IMR-90 (cell line): ENCODE measurements around the gene SPHK1. TPM values are rescaled to one million over a fixed set of nuclear protein-coding genes. Genes with fewer than 3 reads are reported as not detected.

Experiments used
- ATAC-seq: fragments of 200-7000 bp; cut with Tn5 transposase; 2 replicates; pipeline ENCODE4 v1.9.1; 2020; ENCODE audit warnings: low read depth, mild to moderate bottlenecking, moderate library complexity
- BruUV-seq: library from RNA; stranded (reverse); fragments of 400-500 nt; replicated peaks from 2 replicates; lab custom pipeline; 2021; lab: Mats Ljungman, UMichigan
- CTCF ChIA-PET: fragments of 300-600 bp; formaldehyde crosslinking; extraction: SDS; loops from one replicate; lab custom pipeline; 2021; ENCODE audit warnings: antibody characterized with exemption; lab: Yijun Ruan, JAX
- POLR2A ChIA-PET: fragments of 300-600 bp; sonication (Branson Sonifier 250); formaldehyde crosslinking; loops from one replicate; lab custom pipeline; 2022; ENCODE audit warnings: antibody characterized with exemption; ENCODE audit not compliant: unreplicated experiment; lab: Charles Lee
- DNase-seq: peaks from one replicate; pipeline ENCODE4 v3.0.0; 2013
- H2AFZ ChIP-seq: replicated peaks from 2 replicates; pipeline ENCODE3; 2013; ENCODE audit warnings: low read length, mild to moderate bottlenecking; ENCODE audit not compliant: poor library complexity
- H2AK5ac ChIP-seq: 2 replicates; pipeline ENCODE4 v1.6.1; 2013; ENCODE audit warnings: low read depth, low read length, inconsistent platforms
- H2AK9ac ChIP-seq: replicated peaks from 2 replicates; pipeline ENCODE3; 2013; ENCODE audit warnings: mild to moderate bottlenecking, low read depth, low read length, moderate library complexity; ENCODE audit not compliant: poor library complexity
- H2BK120ac ChIP-seq: 2 replicates; pipeline ENCODE4 v1.6.1; 2013; ENCODE audit warnings: low read depth, low read length, inconsistent platforms
- H2BK15ac ChIP-seq: 3 replicates; pipeline ENCODE4 v1.6.1; 2013; ENCODE audit warnings: low read depth, low read length, inconsistent platforms
- H2BK20ac ChIP-seq: 2 replicates; pipeline ENCODE4 v1.6.1; 2013; ENCODE audit warnings: low read depth, mild to moderate bottlenecking, inconsistent platforms, low read length, moderate library complexity
- H2BK5ac ChIP-seq: 2 replicates; pipeline ENCODE4 v1.6.1; 2013; ENCODE audit warnings: mild to moderate bottlenecking, low read depth, low read length, inconsistent platforms; ENCODE audit not compliant: poor library complexity, severe bottlenecking
- H3K14ac ChIP-seq: replicated peaks from 2 replicates; pipeline ENCODE4 v1.6.1; 2013; ENCODE audit warnings: low read depth, low read length, inconsistent platforms
- H3K18ac ChIP-seq: 2 replicates; pipeline ENCODE4 v1.6.1; 2013; ENCODE audit warnings: low read depth, low read length, control low read depth
- H3K23ac ChIP-seq: 2 replicates; pipeline ENCODE4 v1.6.1; 2013; ENCODE audit warnings: low read depth, low read length, inconsistent platforms
- H3K27ac ChIP-seq: 2 replicates; pipeline ENCODE4 v1.5.1; 2013; ENCODE audit warnings: mild to moderate bottlenecking, control low read depth, low read length; ENCODE audit not compliant: insufficient read depth
- H3K27me3 ChIP-seq: 2 replicates; pipeline ENCODE4 v1.6.1; 2013; ENCODE audit warnings: low read length; ENCODE audit not compliant: control insufficient read depth, insufficient read depth
- H3K36me3 ChIP-seq: 2 replicates; pipeline ENCODE4 v1.6.1; 2013; ENCODE audit warnings: low read length, mixed read lengths; ENCODE audit not compliant: control insufficient read depth, insufficient read depth
- H3K4ac ChIP-seq: 2 replicates; pipeline ENCODE4 v1.6.1; 2013; ENCODE audit warnings: low read depth, low read length, inconsistent platforms
- H3K4me1 ChIP-seq: 2 replicates; pipeline ENCODE4 v1.6.1; 2013; ENCODE audit warnings: low read length, mixed read lengths; ENCODE audit not compliant: control insufficient read depth, insufficient read depth
- H3K4me2 ChIP-seq: 2 replicates; pipeline ENCODE4 v1.6.1; 2013; ENCODE audit warnings: low read depth, mild to moderate bottlenecking, control low read depth, low read length, moderate library complexity
- H3K4me3 ChIP-seq: 2 replicates; pipeline ENCODE4 v1.5.1; 2013; ENCODE audit warnings: low read depth, mild to moderate bottlenecking, control low read depth, low read length, moderate library complexity; ENCODE audit not compliant: insufficient read depth
- H3K56ac ChIP-seq: 2 replicates; pipeline ENCODE4 v1.6.1; 2013; ENCODE audit warnings: low read length, inconsistent platforms; ENCODE audit not compliant: insufficient read depth; ENCODE audit errors: extremely low read depth
- H3K79me1 ChIP-seq, 2 experiments: 2 replicates each; pipeline ENCODE4 v1.6.1; 2013; ENCODE audit warnings: low read length in 2 of 2, inconsistent platforms in 1 of 2, low read depth in 1 of 2
- H3K9ac ChIP-seq: 2 replicates; pipeline ENCODE4 v1.6.1; 2013; ENCODE audit warnings: low read depth, low read length, control low read depth
- H3K9me1 ChIP-seq: 2 replicates; pipeline ENCODE4 v1.6.1; 2013; ENCODE audit warnings: low read length, inconsistent platforms; ENCODE audit not compliant: insufficient read depth
- H3K9me3 ChIP-seq: 2 replicates; pipeline ENCODE4 v1.6.1; 2013; ENCODE audit warnings: low read length; ENCODE audit not compliant: control insufficient read depth, insufficient read depth
- H4K20me1 ChIP-seq: 2 replicates; pipeline ENCODE4 v1.6.1; 2013; ENCODE audit warnings: low read length, inconsistent platforms; ENCODE audit not compliant: insufficient read depth
- H4K5ac ChIP-seq: 2 replicates; pipeline ENCODE4 v1.6.1; 2013; ENCODE audit warnings: mild to moderate bottlenecking, low read depth, low read length, control low read depth
- H4K8ac ChIP-seq, 2 experiments: 2 replicates each; pipeline ENCODE4 v1.6.1; 2013; ENCODE audit warnings: low read depth in 2 of 2, low read length in 2 of 2, control low read depth in 1 of 2, inconsistent platforms in 1 of 2
- H4K91ac ChIP-seq: 2 replicates; pipeline ENCODE4 v1.6.1; 2013; ENCODE audit warnings: low read depth, low read length, inconsistent platforms; ENCODE audit not compliant: insufficient read depth
- BHLHE40 ChIP-seq: fragments of 150-350 bp; IDR thresholded peaks from 2 replicates; pipeline ENCODE4 v1.6.1; 2016; ENCODE audit warnings: mild to moderate bottlenecking, low read depth, low read length
- CEBPB ChIP-seq: IDR thresholded peaks from 2 replicates; pipeline ENCODE4 v1.6.1; 2012; ENCODE audit warnings: low read depth, low read length, improper control_type of control experiment
- CHD1 ChIP-seq: IDR thresholded peaks from 2 replicates; pipeline ENCODE4 v1.6.1; 2012; ENCODE audit warnings: low read depth, low read length, improper control_type of control experiment
- FOS ChIP-seq: fragments of 150-350 bp; IDR thresholded peaks from 2 replicates; pipeline ENCODE4 v1.6.1; 2016; ENCODE audit warnings: low read depth, low read length
- MAFK ChIP-seq: IDR thresholded peaks from 2 replicates; pipeline ENCODE4 v1.6.1; 2012; ENCODE audit warnings: low read depth, low read length, improper control_type of control experiment
- MXI1 ChIP-seq: IDR thresholded peaks from 2 replicates; pipeline ENCODE4 v1.6.1; 2012; ENCODE audit warnings: low read depth, mild to moderate bottlenecking, low read length, moderate library complexity, borderline replicate concordance
- NFE2L2 ChIP-seq: fragments of 150-350 bp; IDR thresholded peaks from 2 replicates; pipeline ENCODE4 v1.6.1; 2016; ENCODE audit warnings: low read depth, mild to moderate bottlenecking, low read length
- POLR2A ChIP-seq: IDR thresholded peaks from 2 replicates; pipeline ENCODE4 v1.6.1; 2012; ENCODE audit warnings: mild to moderate bottlenecking, low read depth, low read length
- RAD21 ChIP-seq: IDR thresholded peaks from 2 replicates; pipeline ENCODE4 v1.6.1; 2012; ENCODE audit warnings: low read length, improper control_type of control experiment
- RCOR1 ChIP-seq: IDR thresholded peaks from 2 replicates; pipeline ENCODE4 v1.6.1; 2012; ENCODE audit warnings: mild to moderate bottlenecking, low read length, improper control_type of control experiment; ENCODE audit not compliant: insufficient replicate concordance
- SMC3 ChIP-seq: fragments of 150-350 bp; IDR thresholded peaks from 2 replicates; pipeline ENCODE4 v1.6.1; 2016; ENCODE audit warnings: low read depth, mild to moderate bottlenecking, antibody characterized with exemption, low read length, moderate library complexity
- WGBS, 2 experiments: methylation state at CpG; one replicate each; pipeline versions ENCODE4 v1.1.5 to v1.1.7; 2013; ENCODE audit warnings: missing lambda C conversion rate in 2 of 2; ENCODE audit not compliant: insufficient read length in 1 of 2; ENCODE audit errors: extremely low coverage in 2 of 2; 5-methylcytosine and 5-hydroxymethylcytosine counted together
- dilution Hi-C: fragments of 300-500 bp; cut with HindIII; formaldehyde crosslinking; loops from one replicate; pipeline ENCODE4 v1.14.3; 2018; ENCODE audit warnings: low sequenced_read_pairs; ENCODE audit not compliant: unreplicated experiment
- in situ Hi-C: fragments of 300-500 bp; cut with MboI; formaldehyde crosslinking; loops from 3 replicates; pipeline ENCODE4 v1.14.3; 2019; ENCODE audit warnings: low sequenced_read_pairs, inconsistent platforms, mixed read lengths
- intact Hi-C: fragments of 100-400 bp; cut with micrococcal nuclease; formaldehyde crosslinking; loops from 2 replicates; pipeline ENCODE4 v1.10.0; 2022
- polyA plus RNA-seq, 3 experiments: library from polyadenylated mRNA; depleted of rRNA; stranded (reverse); fragments of >200 nt; gene quantifications; 2 replicates each; pipeline ENCODE4 v1.2.3, GENCODE V29; 2012; ENCODE audit warnings: low replicate concordance in 1 of 3
- total RNA-seq: library from RNA; depleted of rRNA; stranded (reverse); fragments of >200 nt; gene quantifications from 2 replicates; pipeline ENCODE4 v1.2.3, GENCODE V29; 2012
- TF ChIP-seq, protein P1 (sequence below): fragments of 150-350 bp; IDR thresholded peaks from 2 replicates; pipeline ENCODE4 v1.6.1; 2017; ENCODE audit warnings: mild to moderate bottlenecking, antibody characterized with exemption, low read length, low read depth
- TF ChIP-seq, protein P2 (sequence below): fragments of 150-350 bp; IDR thresholded peaks from 2 replicates; pipeline ENCODE4 v1.6.1; 2016; ENCODE audit warnings: low read depth, mild to moderate bottlenecking, low read length, moderate library complexity, borderline replicate concordance
- TF ChIP-seq, protein P3 (sequence below): conservative IDR thresholded peaks from 2 replicates; pipeline ENCODE4 v1.5.1; 2012; ENCODE audit warnings: mild to moderate bottlenecking, low read depth, low read length, improper control_type of control experiment

SPHK1 gene
- total and polyA plus RNA-seq, 2 of the 4 experiments (the other 2 are of a cell fraction): 44.4 to 82.7 TPM

DNA sequence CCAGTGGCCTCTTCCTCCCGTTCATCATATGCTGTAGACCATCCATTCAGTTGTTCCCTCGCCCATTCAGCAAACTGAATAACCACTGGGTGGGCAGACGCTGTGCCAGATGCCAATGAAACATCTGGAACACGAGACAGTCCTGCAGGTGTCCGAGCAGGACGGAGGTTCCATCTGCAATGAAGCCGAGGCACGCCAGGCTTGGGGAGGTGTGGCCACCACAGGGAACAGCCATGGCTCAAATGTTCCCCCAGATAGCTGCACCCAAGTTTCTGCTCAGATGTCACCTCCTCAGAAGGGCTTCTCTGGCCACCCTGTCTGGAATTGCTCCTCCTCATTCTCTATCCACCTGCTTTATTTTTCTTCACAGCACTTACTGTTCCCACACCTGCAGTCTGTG is 38.0 kb downstream of the SPHK1 start (continued):
- TF ChIP-seq RCOR1 (no peak), MAFK (no peak), SMC3 (no peak), RAD21 (no peak), CHD1 (no peak), POLR2A (no peak)

DNA sequence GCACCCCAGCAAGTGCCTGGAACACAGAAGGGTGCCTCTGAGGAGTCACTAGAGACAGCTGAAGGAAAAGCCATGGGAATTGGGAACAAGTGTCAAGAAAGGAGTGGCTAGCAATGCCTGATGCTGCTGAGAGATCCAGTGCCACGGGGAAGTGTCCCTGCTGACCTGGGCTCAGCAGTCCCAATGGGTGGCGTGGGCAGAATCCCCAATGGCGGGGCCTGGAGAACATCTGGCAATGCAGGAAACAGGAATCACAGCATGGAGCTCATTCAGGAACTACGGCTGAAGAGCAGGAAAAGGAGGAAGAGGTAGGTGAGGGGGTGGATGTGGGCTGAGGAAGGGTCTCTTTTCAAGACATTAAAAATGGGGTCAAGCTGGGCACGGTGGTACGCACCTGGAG is 38.5 kb downstream of the SPHK1 start:
- Histone ChIP-seq H3K36me3 (peaks cover 7% of the 10 kb centered on the region; the same call in 1 of the 2 replicates), H3K18ac (no peak overlapping the region), H3K27me3 (no peaks in the 10 kb centered on the region), H2BK15ac (no peak overlapping the region), H3K4me2 (no peak overlapping the region), H3K4me1 (peaks cover 12% of the 10 kb centered on the region), H2AK9ac (peak overlapping the region; percentile 63), H2AFZ (no peak overlapping the region), H3K9ac (no peak overlapping the region), H2BK120ac (no peak overlapping the region), H3K23ac (no peak overlapping the region; the same call in 1 of the 2 replicates), H3K27ac (no peak overlapping the region), H3K9me1 (peaks cover 27% of the 10 kb centered on the region), H4K20me1 (peaks cover 70% of the 10 kb centered on the region), H2BK5ac (no peak overlapping the region), H3K4me3 (no peak overlapping the region), H2BK20ac (no peak overlapping the region), H3K56ac (no peak overlapping the region), H4K91ac (no peak overlapping the region), H2AK5ac (no peak overlapping the region; the same call in 1 of the 2 replicates), H4K5ac (no peak overlapping the region), H3K9me3 (no peaks in the 10 kb centered on the region), H4K8ac (no peak overlapping the region), H3K79me1 (peaks cover 35 to 79% of the 10 kb centered on the region in 2 experiments), H3K14ac (no peak overlapping the region), H3K4ac (no peak overlapping the region)
- CTCF ChIA-PET: no interaction called here
- BruUV-seq: no TSS peak
- dilution Hi-C loops: no loop called here
- ATAC-seq (no peak), DNase-seq (no peak)
- POLR2A ChIA-PET: no interaction called here
- 100% methylated on average over 1 of the region's 6 CpGs; no CpG with 5 or more reads in 1 of the 2 experiments for WGBS, 2 experiments
- intact Hi-C loops: no loop called here
- in situ Hi-C loops: no loop called here
- TF ChIP-seq FOS (no peak), MAFK (no peak), RCOR1 (no peak), SMC3 (no peak), BHLHE40 (no peak), CEBPB (no peak), MXI1 (no peak), CHD1 (no peak), POLR2A (no peak), NFE2L2 (no peak)
- TF ChIP-seq, protein P1, sequence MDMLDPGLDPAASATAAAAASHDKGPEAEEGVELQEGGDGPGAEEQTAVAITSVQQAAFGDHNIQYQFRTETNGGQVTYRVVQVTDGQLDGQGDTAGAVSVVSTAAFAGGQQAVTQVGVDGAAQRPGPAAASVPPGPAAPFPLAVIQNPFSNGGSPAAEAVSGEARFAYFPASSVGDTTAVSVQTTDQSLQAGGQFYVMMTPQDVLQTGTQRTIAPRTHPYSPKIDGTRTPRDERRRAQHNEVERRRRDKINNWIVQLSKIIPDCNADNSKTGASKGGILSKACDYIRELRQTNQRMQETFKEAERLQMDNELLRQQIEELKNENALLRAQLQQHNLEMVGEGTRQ: no peak
- TF ChIP-seq, protein P2, sequence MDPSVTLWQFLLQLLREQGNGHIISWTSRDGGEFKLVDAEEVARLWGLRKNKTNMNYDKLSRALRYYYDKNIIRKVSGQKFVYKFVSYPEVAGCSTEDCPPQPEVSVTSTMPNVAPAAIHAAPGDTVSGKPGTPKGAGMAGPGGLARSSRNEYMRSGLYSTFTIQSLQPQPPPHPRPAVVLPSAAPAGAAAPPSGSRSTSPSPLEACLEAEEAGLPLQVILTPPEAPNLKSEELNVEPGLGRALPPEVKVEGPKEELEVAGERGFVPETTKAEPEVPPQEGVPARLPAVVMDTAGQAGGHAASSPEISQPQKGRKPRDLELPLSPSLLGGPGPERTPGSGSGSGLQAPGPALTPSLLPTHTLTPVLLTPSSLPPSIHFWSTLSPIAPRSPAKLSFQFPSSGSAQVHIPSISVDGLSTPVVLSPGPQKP: no peak
- TF ChIP-seq, protein P3, sequence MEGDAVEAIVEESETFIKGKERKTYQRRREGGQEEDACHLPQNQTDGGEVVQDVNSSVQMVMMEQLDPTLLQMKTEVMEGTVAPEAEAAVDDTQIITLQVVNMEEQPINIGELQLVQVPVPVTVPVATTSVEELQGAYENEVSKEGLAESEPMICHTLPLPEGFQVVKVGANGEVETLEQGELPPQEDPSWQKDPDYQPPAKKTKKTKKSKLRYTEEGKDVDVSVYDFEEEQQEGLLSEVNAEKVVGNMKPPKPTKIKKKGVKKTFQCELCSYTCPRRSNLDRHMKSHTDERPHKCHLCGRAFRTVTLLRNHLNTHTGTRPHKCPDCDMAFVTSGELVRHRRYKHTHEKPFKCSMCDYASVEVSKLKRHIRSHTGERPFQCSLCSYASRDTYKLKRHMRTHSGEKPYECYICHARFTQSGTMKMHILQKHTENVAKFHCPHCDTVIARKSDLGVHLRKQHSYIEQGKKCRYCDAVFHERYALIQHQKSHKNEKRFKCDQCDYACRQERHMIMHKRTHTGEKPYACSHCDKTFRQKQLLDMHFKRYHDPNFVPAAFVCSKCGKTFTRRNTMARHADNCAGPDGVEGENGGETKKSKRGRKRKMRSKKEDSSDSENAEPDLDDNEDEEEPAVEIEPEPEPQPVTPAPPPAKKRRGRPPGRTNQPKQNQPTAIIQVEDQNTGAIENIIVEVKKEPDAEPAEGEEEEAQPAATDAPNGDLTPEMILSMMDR: no peak
